Testis (tissue), 5 donors: ENCODE data around the gene LENG8. TPM values are rescaled to one million over a fixed set of nuclear protein-coding genes. Genes with fewer than 3 reads are reported as not detected.

Source experiments
- DNase-seq: peaks from one replicate; pipeline ENCODE4 v3.0.0-alpha.2; 2019
- H3K27ac ChIP-seq, 2 donors: fragments of 200-600 bp; sonication (generic); one replicate each; pipeline ENCODE4 v1.5.1; 2019
- H3K27me3 ChIP-seq: fragments of 200-600 bp; sonication (generic); one replicate; pipeline ENCODE4 v1.5.1; 2019
- H3K36me3 ChIP-seq: fragments of 200-600 bp; sonication (generic); one replicate; pipeline ENCODE4 v1.5.1; 2017; ENCODE audit warnings: low read depth; ENCODE audit errors: missing control alignments
- H3K4me1 ChIP-seq: fragments of 200-600 bp; sonication (generic); one replicate; pipeline ENCODE4 v1.5.1; 2019
- H3K4me3 ChIP-seq, 2 donors: fragments of 200-600 bp; sonication (generic); one replicate each; pipeline ENCODE4 v1.5.1; 2017 to 2019
- H3K9me3 ChIP-seq: fragments of 200-600 bp; sonication (generic); one replicate; pipeline ENCODE4 v1.5.1; 2017
- CTCF ChIP-seq, 3 experiments: fragments of 450-650 bp in 2 of 3; fragments of 200-600 bp in 1 of 3; sonication (generic) in 1 of 3; IDR thresholded peaks; one replicate each; pipeline ENCODE4 v1.5.1; 2016 to 2019; ENCODE audit warnings: antibody characterized with exemption in 3 of 3, mild to moderate bottlenecking in 2 of 3, moderate library complexity in 1 of 3
- POLR2A ChIP-seq: fragments of 450-650 bp; IDR thresholded peaks from one replicate; pipeline ENCODE4 v1.6.1; 2017; ENCODE audit warnings: antibody characterized with exemption, mild to moderate bottlenecking, moderate library complexity
- WGBS, 2 donors: methylation state at CpG; one replicate each; pipeline ENCODE4 v1.1.5; 2018; 5-methylcytosine and 5-hydroxymethylcytosine counted together
- intact Hi-C: fragments of 100-400 bp; cut with DNase I; formaldehyde crosslinking; loops from one replicate; pipeline ENCODE4 v1.15.1; 2023; ENCODE audit warnings: low total_unique reads
- long read RNA-seq, 2 donors: transcript quantifications; one replicate each; lab custom pipeline, GENCODE V29; 2026
- polyA plus RNA-seq: library from polyadenylated mRNA; stranded (reverse); fragments of 350-450 nt; fragmentation: Illumina TruSeq; extraction: RNeasy Lipid Tissue Mini Kit (QIAGEN cat#74804); gene quantifications from one replicate; pipeline ENCODE4 v1.2.3, GENCODE V29; 2014; ENCODE audit warnings: low read depth, low replicate concordance; ENCODE audit not compliant: insufficient read depth
- total RNA-seq, 2 donors: library from RNA; depleted of rRNA; stranded (reverse); fragments of >200 nt; gene quantifications; one replicate each; pipeline ENCODE4 v1.2.3, GENCODE V29; 2016

The LENG8 gene
- total RNA-seq (100 to 1,000 TPM; 313 to 507 TPM), polyA plus RNA-seq (167 TPM)
- long read RNA-seq, donor 1, full-length matches to known transcripts: 5 of 83 reads
- long read RNA-seq, donor 1, partial matches to known transcripts: 72 of 83 reads
- long read RNA-seq, donor 1, other reads (novel, unspliced or antisense): 6 of 83 reads
- long read RNA-seq, donor 2, partial matches to known transcripts: 26 of 26 reads
- long read RNA-seq, donor 2, other reads (novel, unspliced or antisense): 0 of 26 reads

DNA sequence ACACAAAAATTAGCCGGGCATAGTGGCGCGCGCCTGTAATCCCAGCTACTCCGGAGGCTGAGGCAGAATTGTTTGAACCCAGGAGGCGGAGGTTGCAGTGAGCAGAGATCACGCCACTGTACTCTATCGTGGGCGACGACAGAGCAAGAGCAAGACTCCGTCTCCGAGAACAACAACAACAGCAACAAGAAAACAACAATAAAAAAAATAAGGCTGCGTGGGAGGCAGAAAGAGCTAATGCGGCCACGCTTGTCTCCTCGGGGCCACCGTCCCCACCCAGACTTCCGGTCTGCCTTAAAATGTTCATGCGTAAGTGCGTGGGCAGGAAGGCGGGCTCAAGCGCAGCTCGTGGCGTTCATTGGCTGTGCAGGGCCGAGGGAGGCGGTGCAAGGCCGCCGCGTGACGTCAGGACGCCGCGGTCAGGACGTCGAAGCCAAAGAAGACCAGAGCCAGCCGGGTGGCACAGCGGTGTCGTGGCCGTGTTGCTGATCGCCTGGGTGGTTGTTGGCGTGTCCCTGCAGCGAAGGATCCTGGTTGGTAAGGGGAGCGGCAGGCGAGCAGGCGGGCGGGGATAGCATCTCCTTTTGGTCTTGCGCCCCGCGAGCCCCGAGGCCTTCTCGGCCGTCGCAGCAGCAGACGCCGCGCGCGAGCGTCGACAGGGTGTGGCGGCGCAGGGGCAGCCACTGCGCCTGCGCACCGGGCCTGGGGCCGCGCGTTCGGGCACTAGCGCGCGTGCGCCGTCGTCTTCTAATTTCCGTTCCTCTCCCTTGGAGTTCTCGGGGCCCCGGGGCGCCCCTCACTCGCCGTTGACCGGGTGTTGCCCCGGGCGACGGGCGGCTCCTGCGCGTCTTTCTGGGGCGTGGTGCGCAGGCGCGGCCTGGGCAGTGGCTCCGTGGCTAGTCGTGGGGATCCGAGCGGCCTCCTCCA is at the start of gene LENG8:
TSS of gene LENG8 (plus strand) at position 426 of the 927 bp plus-strand sequence. CDS start 2,146 bp downstream, outside the sequence.
- Histone ChIP-seq H3K9me3 (no peaks in the 10 kb centered on the region), H3K4me3 (peak within 1 kb of the TSS; percentile 80 to 89), H3K36me3 (no peaks in the 10 kb centered on the region), H3K4me1 (peaks cover 17% of the 10 kb centered on the region), H3K27ac (peak within 1 kb of the TSS; percentile 92 to 93), H3K27me3 (no peaks in the 10 kb centered on the region)
- TF ChIP-seq CTCF (IDR thresholded peaks at IDR 0.05) (peak in 2 of 3 experiments; percentile 6 to 10), POLR2A (peak; percentile 77)
- WGBS, 2 donors: 0 to 1% methylated on average over 67 to 88 of the region's 96 CpGs
- intact Hi-C loops: no loop called here
- peak; percentile 99 for DNase-seq

GRCh38 chr19:54400913-54401312 is 48.1 kb upstream of the LENG8 start:
- Histone ChIP-seq H3K4me1 (no peaks in the 10 kb centered on the region), H3K36me3 (no peaks in the 10 kb centered on the region), H3K27ac (no peak overlapping the region), H3K27me3 (no peaks in the 10 kb centered on the region), H3K9me3 (no peaks in the 10 kb centered on the region), H3K4me3 (no peak overlapping the region)
- no peak for DNase-seq
- intact Hi-C loops: no loop called here
- 85% methylated on average over 6 of the region's 6 CpGs for WGBS, 2 donors
- TF ChIP-seq CTCF (IDR thresholded peaks at IDR 0.05) (no peak), POLR2A (no peak)

DNA sequence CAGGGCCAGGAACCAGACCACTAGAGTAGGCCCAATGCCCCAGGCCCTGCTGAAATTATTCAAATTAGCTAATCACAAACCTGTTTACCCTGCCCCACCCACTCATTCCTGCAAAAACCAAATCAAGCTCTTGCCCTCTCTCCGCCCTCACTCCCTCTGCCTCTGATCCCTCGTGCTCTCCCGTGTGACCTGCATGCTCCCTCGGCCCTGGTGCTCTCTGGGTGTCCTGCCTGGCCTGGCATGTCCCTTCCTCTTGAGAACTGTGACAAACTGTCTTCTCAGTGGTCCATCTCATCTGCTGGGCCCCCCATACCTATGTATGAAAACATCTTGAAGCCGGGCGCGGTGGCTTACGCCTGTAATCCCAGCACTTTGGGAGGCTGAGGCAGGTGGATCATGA is 45.9 kb upstream of the LENG8 start:
- H3K36me3 ChIP-seq: no peaks in the 10 kb centered on the region
- no peaks in the 10 kb centered on the region for H3K9me3 ChIP-seq
- intact Hi-C loops: no loop called here
- DNase-seq: no peak
- 90 to 94% methylated on average over 8 of the region's 8 CpGs for WGBS, 2 donors
- H3K27ac ChIP-seq: no peak overlapping the region
- H3K27me3 ChIP-seq: no peaks in the 10 kb centered on the region
- no peak overlapping the region for H3K4me3 ChIP-seq
- TF ChIP-seq CTCF (IDR thresholded peaks at IDR 0.05) (no peak), POLR2A (no peak)
- no peaks in the 10 kb centered on the region for H3K4me1 ChIP-seq

DNA sequence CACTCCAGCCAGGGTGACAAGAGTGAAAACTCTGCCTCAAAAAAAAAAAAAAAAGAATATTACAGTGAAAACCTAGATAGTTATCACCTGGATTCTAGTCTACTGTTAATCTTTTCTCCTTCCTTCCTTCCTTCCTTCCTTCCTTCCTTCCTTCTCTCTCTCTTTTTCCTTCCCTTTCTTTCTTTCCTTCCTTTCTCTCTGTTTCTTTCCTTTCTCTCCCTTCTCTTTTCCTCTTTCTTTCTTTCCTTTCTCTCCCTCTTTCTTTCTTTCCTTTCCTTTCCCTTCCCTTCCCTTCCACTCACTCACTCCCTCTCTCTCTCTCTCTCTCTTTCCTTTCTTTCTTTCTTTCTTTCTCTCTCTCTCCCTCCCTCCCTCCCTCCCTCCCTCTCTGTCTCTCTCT is 43.4 kb upstream of the LENG8 start:
- no peak for DNase-seq
- Histone ChIP-seq H3K4me3 (no peak overlapping the region), H3K36me3 (no peaks in the 10 kb centered on the region), H3K9me3 (no peaks in the 10 kb centered on the region), H3K27ac (no peak overlapping the region), H3K4me1 (no peaks in the 10 kb centered on the region), H3K27me3 (no peaks in the 10 kb centered on the region)
- TF ChIP-seq CTCF (IDR thresholded peaks at IDR 0.05) (no peak), POLR2A (no peak)
- intact Hi-C loops: no loop called here
